GM11168 (cell line): ENCODE results near the gene TMEM80.

ENCODE experiments used
- in situ Hi-C: fragments of 300-500 bp; cut with MboI; formaldehyde crosslinking; loops from one replicate; pipeline ENCODE4 v1.12.0; 2022; ENCODE audit warnings: low sequenced_read_pairs; ENCODE audit not compliant: unreplicated experiment

Gene TMEM80

GRCh38 chr11:719214-720016 is 23.8 kb downstream of the TMEM80 start:
- in situ Hi-C loops, result loop anchor here (10.0 kb wide), 1 partner anchor 165 kb away; no protein-coding TSS in a partner anchor

- in situ Hi-C loops, result no loop called here
Observed at GRCh38 chr11:720017-720641, 24.5 kb downstream of the TMEM80 start.

- in situ Hi-C loops, result no loop called here
Observed at GRCh38 chr11:720642-721246, 25.1 kb downstream of the TMEM80 start.

GRCh38 chr11:721247-721740 is 25.7 kb downstream of the TMEM80 start:
- in situ Hi-C loops, result no loop called here

- in situ Hi-C loops, result no loop called here
Observed at GRCh38 chr11:721741-722345, 26.2 kb downstream of the TMEM80 start.

- in situ Hi-C loops, result no loop called here
Observed at GRCh38 chr11:722346-722811, 26.8 kb downstream of the TMEM80 start.

GRCh38 chr11:723120-723883 is 27.7 kb downstream of the TMEM80 start:
- in situ Hi-C loops, result no loop called here

- in situ Hi-C loops, result no loop called here
Observed at GRCh38 chr11:724049-724777, 28.6 kb downstream of the TMEM80 start.

- in situ Hi-C loops, result no loop called here
Observed at GRCh38 chr11:724778-725386, 29.3 kb downstream of the TMEM80 start.

GRCh38 chr11:725624-726202 is 30.1 kb downstream of the TMEM80 start:
- in situ Hi-C loops, result no loop called here

GRCh38 chr11:726278-727220 is 30.9 kb downstream of the TMEM80 start:
- in situ Hi-C loops, result no loop called here

- in situ Hi-C loops, result no loop called here
Observed at GRCh38 chr11:727281-727701, 31.7 kb downstream of the TMEM80 start.

- in situ Hi-C loops, result no loop called here
Observed at GRCh38 chr11:727859-728748, 32.5 kb downstream of the TMEM80 start.

- in situ Hi-C loops, result no loop called here
Observed at GRCh38 chr11:728901-729491, 33.4 kb downstream of the TMEM80 start.

- in situ Hi-C loops, result no loop called here
Observed at GRCh38 chr11:729492-730074, 34.0 kb downstream of the TMEM80 start.

- in situ Hi-C loops, result no loop called here
Observed at GRCh38 chr11:733072-733471, 37.5 kb downstream of the TMEM80 start.
